A549 (cell line): ENCODE measurements around the gene CCDC63. TPM values are rescaled to one million over a fixed set of nuclear protein-coding genes. Genes with fewer than 3 reads are reported as not detected.

Experiments used
- ATAC-seq, 2 experiments: fragments of 200-7000 bp in 1 of 2; fragments of >200 bp in 1 of 2; cut with Nextera tagmentation in 1 of 2; cut with Tn5 transposase in 1 of 2; 3 replicates each; pipeline versions ENCODE4 v1.8.0 to v1.9.1; 2018 to 2020; ENCODE audit warnings: mild to moderate bottlenecking in 1 of 2, moderate library complexity in 1 of 2
- CTCF ChIA-PET: fragments of 300-600 bp; sonication (Branson Sonifier 250); formaldehyde crosslinking; extraction: SDS; loops from one replicate; lab custom pipeline; 2021; ENCODE audit warnings: antibody characterized with exemption, inconsistent platforms; lab: Yijun Ruan, JAX
- POLR2A ChIA-PET: fragments of 350-600 bp; formaldehyde crosslinking; extraction: SDS; loops from one replicate; lab custom pipeline; 2021; ENCODE audit warnings: antibody characterized with exemption, inconsistent platforms; lab: Yijun Ruan, JAX
- DNase-seq, 2 experiments: peaks; one replicate each; pipeline versions ENCODE4 v3.0.0 to v3.0.0-alpha.2; 2011 to 2016; ENCODE audit warnings: low read depth in 1 of 2, low spot score in 1 of 2
- FAIRE-seq: peaks from 2 replicates; lab custom pipeline; 2011; peaks lifted over from hg19 to GRCh38; lab: Jason Lieb, UNC
- H3K27ac ChIP-seq, 2 experiments: fragments of >200 bp; sonication (Bioruptor Twin); formaldehyde crosslinking; 3 replicates each; pipeline ENCODE4 v1.5.1; 2016 to 2017
- H3K4me1 ChIP-seq: fragments of >200 bp; sonication (Bioruptor Twin); formaldehyde crosslinking; 3 replicates; pipeline ENCODE4 v1.6.1; 2016
- H3K4me2 ChIP-seq: fragments of >200 bp; sonication (Bioruptor Twin); formaldehyde crosslinking; 3 replicates; pipeline ENCODE4 v1.6.1; 2016
- H3K4me3 ChIP-seq: fragments of >200 bp; sonication (Bioruptor Twin); formaldehyde crosslinking; 3 replicates; pipeline ENCODE4 v1.5.1; 2016
- H3K9me3 ChIP-seq: fragments of >200 bp; sonication (Bioruptor Twin); formaldehyde crosslinking; 3 replicates; pipeline ENCODE4 v1.6.1; 2016
- CBX2 ChIP-seq: fragments of 200-600 bp; sonication (generic); IDR thresholded peaks from 2 replicates; pipeline ENCODE4 v1.6.1; 2016; ENCODE audit warnings: low read depth, mild to moderate bottlenecking, borderline replicate concordance
- CEBPB ChIP-seq, 2 experiments: fragments of >200 bp in 1 of 2; sonication (Bioruptor Twin) in 1 of 2; formaldehyde crosslinking in 1 of 2; IDR thresholded peaks; 2 replicates each; pipeline ENCODE4 v1.6.1; 2012 to 2016
- CHD2 ChIP-seq: fragments of 150-350 bp; IDR thresholded peaks from 2 replicates; pipeline ENCODE4 v1.6.1; 2014; ENCODE audit warnings: low read length; ENCODE audit not compliant: partially characterized antibody
- EP300 ChIP-seq, 2 experiments: fragments of >200 bp; sonication (Bioruptor Twin); formaldehyde crosslinking; IDR thresholded peaks; 2 replicates in 1 of 2; 3 replicates in 1 of 2; pipeline ENCODE4 v1.6.1; 2016 to 2017
- ESRRA ChIP-seq: fragments of 150-350 bp; IDR thresholded peaks from 2 replicates; pipeline ENCODE4 v1.6.1; 2014; ENCODE audit warnings: mild to moderate bottlenecking, low read length, borderline replicate concordance
- FOSB ChIP-seq: fragments of 250-450 bp; sonication (Bioruptor Pico); IDR thresholded peaks from 2 replicates; pipeline ENCODE4 v1.5.0; 2020; ENCODE audit warnings: mild to moderate bottlenecking, moderate library complexity
- FOXS1 ChIP-seq: fragments of 250-450 bp; sonication (Bioruptor Pico); IDR thresholded peaks from 2 replicates; pipeline ENCODE4 v1.5.0; 2020; ENCODE audit warnings: mild to moderate bottlenecking, moderate library complexity
- HOXA7 ChIP-seq: fragments of 250-450 bp; sonication (Bioruptor Pico); IDR thresholded peaks from 2 replicates; pipeline ENCODE4 v1.5.0; 2020; ENCODE audit warnings: mild to moderate bottlenecking, moderate library complexity
- HOXB13 ChIP-seq: fragments of 250-450 bp; sonication (Bioruptor Pico); IDR thresholded peaks from 2 replicates; pipeline ENCODE4 v1.5.0; 2020; ENCODE audit warnings: low read depth, mild to moderate bottlenecking, moderate library complexity
- HOXB5 ChIP-seq: fragments of 250-450 bp; sonication (Bioruptor Pico); IDR thresholded peaks from 2 replicates; pipeline ENCODE4 v1.5.0; 2020; ENCODE audit warnings: mild to moderate bottlenecking, moderate library complexity
- KDM5A ChIP-seq: fragments of 200-600 bp; sonication (generic); IDR thresholded peaks from 2 replicates; pipeline ENCODE4 v1.6.1; 2016; ENCODE audit warnings: antibody characterized with exemption, mild to moderate bottlenecking
- NFE2L2 ChIP-seq: fragments of 150-350 bp; conservative IDR thresholded peaks from 2 replicates; pipeline ENCODE4 v1.6.1; 2014; ENCODE audit warnings: low read length
- PHF8 ChIP-seq: fragments of 200-600 bp; sonication (generic); IDR thresholded peaks from 2 replicates; pipeline ENCODE4 v1.6.1; 2016; ENCODE audit warnings: low read depth, mild to moderate bottlenecking, antibody characterized with exemption, moderate library complexity, borderline replicate concordance
- RARB ChIP-seq: fragments of 250-450 bp; sonication (Bioruptor Pico); IDR thresholded peaks from 2 replicates; pipeline ENCODE4 v1.8.0; 2021; ENCODE audit warnings: mild to moderate bottlenecking, moderate library complexity
- REST ChIP-seq: fragments of 200-600 bp; sonication (generic); IDR thresholded peaks from 2 replicates; pipeline ENCODE4 v1.6.1; 2016; ENCODE audit warnings: antibody characterized with exemption, mild to moderate bottlenecking, moderate library complexity
- SREBF2 ChIP-seq: fragments of 450-650 bp; IDR thresholded peaks from 2 replicates; pipeline ENCODE4 v1.6.1; 2014; ENCODE audit warnings: mild to moderate bottlenecking, moderate library complexity
- TP53 ChIP-seq: fragments of 250-450 bp; sonication (Bioruptor Pico); IDR thresholded peaks from 2 replicates; pipeline ENCODE4 v1.5.0; 2021; ENCODE audit warnings: mild to moderate bottlenecking, moderate library complexity
- ZC3H11A ChIP-seq: fragments of 450-650 bp; IDR thresholded peaks from 2 replicates; pipeline ENCODE4 v1.6.1; 2014; ENCODE audit warnings: antibody characterized with exemption, mild to moderate bottlenecking
- ZFP36 ChIP-seq: fragments of 450-650 bp; IDR thresholded peaks from 2 replicates; pipeline ENCODE4 v1.6.1; 2014; ENCODE audit warnings: borderline replicate concordance; ENCODE audit not compliant: partially characterized antibody
- ZSCAN20 ChIP-seq: fragments of 250-450 bp; sonication (Bioruptor Pico); IDR thresholded peaks from 2 replicates; pipeline ENCODE4 v1.8.0; 2022; ENCODE audit warnings: mild to moderate bottlenecking, moderate library complexity
- WGBS: methylation state at CpG from one replicate; pipeline ENCODE4 v1.1.6; 2017; ENCODE audit errors: missing lambda C conversion rate; 5-methylcytosine and 5-hydroxymethylcytosine counted together
- polyA plus RNA-seq, 4 experiments: library from polyadenylated mRNA; depleted of rRNA in 3 of 4; stranded (reverse); fragments of >200 nt; fragmentation: RNase III in 1 of 4; extraction: RNeasy Plus Mini Kit Qiagen cat#74134 plus additional on column Dnase treatment in 1 of 4; gene quantifications; 2 replicates in 3 of 4; 3 replicates in 1 of 4; pipeline ENCODE4 v1.2.3, GENCODE V29; 2011 to 2017
- TF ChIP-seq, protein P1 (sequence below): fragments of 250-450 bp; sonication (Bioruptor Pico); IDR thresholded peaks from 2 replicates; pipeline ENCODE4 v1.5.0; 2020; ENCODE audit warnings: low read depth, mild to moderate bottlenecking, moderate library complexity
- TF ChIP-seq, protein P2 (sequence below): fragments of 150-350 bp; IDR thresholded peaks from 2 replicates; pipeline ENCODE4 v1.6.1; 2014; ENCODE audit warnings: low read depth, mild to moderate bottlenecking, low read length
- TF ChIP-seq, protein P3 (sequence below): fragments of >200 bp; sonication (Bioruptor Twin); formaldehyde crosslinking; IDR thresholded peaks from 2 replicates; pipeline ENCODE4 v1.6.1; 2016
- TF ChIP-seq, protein P4 (sequence below): fragments of >200 bp; sonication (Bioruptor Twin); formaldehyde crosslinking; IDR thresholded peaks from 3 replicates; pipeline ENCODE4 v1.5.1; 2016

The CCDC63 gene
- polyA plus RNA-seq, 2 of the 4 experiments (the other 2 are of a cell fraction): 0.04 TPM; not detected in 1

DNA sequence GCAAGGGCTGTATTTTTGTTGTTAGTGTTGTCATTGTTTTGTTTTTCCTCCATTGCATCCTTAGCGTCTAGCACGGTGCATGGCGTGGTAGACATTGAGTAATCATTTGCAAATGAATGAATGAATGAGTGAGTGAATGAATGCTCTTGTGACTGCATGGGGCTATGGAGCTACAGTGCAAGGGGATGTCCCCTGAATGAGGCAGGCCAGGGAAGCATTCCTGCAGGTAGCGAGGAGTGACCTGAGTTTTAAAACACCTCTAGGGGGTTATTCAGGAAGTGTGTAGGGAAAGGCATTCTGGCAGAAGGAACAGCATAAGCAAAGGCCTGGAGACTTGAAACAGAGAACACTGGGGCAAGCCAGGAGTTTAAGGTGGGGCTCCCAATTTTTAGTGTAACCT, 56.7 kb downstream of the CCDC63 start:
- no peak for ATAC-seq
- no peak overlapping the region for H3K27ac ChIP-seq
- no peak for DNase-seq
- H3K4me3 ChIP-seq: no peak overlapping the region
- peaks cover 9% of the 10 kb centered on the region; the same call in 2 of the 3 replicates for H3K4me1 ChIP-seq
- WGBS: 76% methylated on average over 4 of the region's 4 CpGs
- ChIA-PET POLR2A (no interaction called here), CTCF (interaction anchor here (2.5 kb wide), 1 partner anchor 16 kb away, joined by 8 read pairs; no protein-coding TSS in a partner anchor)
- H3K9me3 ChIP-seq: no peaks in the 10 kb centered on the region
- no peak for FAIRE-seq
- H3K4me2 ChIP-seq: no peak overlapping the region
- TF ChIP-seq, protein P1, sequence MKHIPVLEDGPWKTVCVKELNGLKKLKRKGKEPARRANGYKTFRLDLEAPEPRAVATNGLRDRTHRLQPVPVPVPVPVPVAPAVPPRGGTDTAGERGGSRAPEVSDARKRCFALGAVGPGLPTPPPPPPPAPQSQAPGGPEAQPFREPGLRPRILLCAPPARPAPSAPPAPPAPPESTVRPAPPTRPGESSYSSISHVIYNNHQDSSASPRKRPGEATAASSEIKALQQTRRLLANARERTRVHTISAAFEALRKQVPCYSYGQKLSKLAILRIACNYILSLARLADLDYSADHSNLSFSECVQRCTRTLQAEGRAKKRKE (CRISPR knock-in tag): no peak
- TF ChIP-seq FOXS1 (CRISPR knock-in tag) (no peak), HOXB5 (no peak), EP300 (IDR thresholded peaks at IDR 0.05) (no peak), PHF8 (no peak), CHD2 (no peak), RARB (CRISPR knock-in tag) (no peak), KDM5A (no peak), TP53 (no peak), ZC3H11A (no peak), FOSB (CRISPR knock-in tag) (no peak), REST (no peak), CEBPB (IDR thresholded peaks at IDR 0.05) (no peak), NFE2L2 (no peak), HOXB13 (no peak), CBX2 (no peak), ZFP36 (no peak), HOXA7 (CRISPR knock-in tag) (no peak)
- TF ChIP-seq, protein P2, sequence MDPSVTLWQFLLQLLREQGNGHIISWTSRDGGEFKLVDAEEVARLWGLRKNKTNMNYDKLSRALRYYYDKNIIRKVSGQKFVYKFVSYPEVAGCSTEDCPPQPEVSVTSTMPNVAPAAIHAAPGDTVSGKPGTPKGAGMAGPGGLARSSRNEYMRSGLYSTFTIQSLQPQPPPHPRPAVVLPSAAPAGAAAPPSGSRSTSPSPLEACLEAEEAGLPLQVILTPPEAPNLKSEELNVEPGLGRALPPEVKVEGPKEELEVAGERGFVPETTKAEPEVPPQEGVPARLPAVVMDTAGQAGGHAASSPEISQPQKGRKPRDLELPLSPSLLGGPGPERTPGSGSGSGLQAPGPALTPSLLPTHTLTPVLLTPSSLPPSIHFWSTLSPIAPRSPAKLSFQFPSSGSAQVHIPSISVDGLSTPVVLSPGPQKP: no peak

DNA sequence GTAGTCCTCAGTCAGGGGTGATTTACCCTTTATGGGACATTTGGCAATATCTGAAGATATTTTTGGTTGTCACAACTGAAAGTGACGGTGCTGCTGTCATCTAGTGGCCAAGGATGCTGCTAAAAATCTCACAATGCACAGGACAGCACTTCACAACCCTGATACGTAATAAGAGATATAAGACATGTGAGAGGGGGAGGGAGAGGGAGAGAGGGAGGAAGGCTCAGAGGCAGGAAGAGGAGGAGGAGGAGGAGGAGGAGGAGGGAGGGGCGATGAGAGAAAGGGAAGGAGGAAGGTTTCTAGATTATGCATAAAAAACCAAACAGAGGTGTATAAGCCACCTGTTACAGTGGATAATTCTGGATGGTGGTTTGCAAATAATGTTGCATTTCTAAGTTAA, 59.3 kb downstream of the CCDC63 start:
- Histone ChIP-seq H3K4me1 (peaks cover 9% of the 10 kb centered on the region; the same call in 2 of the 3 replicates), H3K4me2 (no peak overlapping the region), H3K9me3 (no peaks in the 10 kb centered on the region), H3K27ac (no peak overlapping the region), H3K4me3 (no peak overlapping the region)
- TF ChIP-seq ESRRA (no peak), ZSCAN20 (no peak), RARB (CRISPR knock-in tag) (no peak), SREBF2 (no peak), TP53 (no peak), PHF8 (no peak), REST (no peak)
- TF ChIP-seq, protein P3, sequence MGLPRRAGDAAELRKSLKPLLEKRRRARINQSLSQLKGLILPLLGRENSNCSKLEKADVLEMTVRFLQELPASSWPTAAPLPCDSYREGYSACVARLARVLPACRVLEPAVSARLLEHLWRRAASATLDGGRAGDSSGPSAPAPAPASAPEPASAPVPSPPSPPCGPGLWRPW: no peak
- TF ChIP-seq, protein P4, sequence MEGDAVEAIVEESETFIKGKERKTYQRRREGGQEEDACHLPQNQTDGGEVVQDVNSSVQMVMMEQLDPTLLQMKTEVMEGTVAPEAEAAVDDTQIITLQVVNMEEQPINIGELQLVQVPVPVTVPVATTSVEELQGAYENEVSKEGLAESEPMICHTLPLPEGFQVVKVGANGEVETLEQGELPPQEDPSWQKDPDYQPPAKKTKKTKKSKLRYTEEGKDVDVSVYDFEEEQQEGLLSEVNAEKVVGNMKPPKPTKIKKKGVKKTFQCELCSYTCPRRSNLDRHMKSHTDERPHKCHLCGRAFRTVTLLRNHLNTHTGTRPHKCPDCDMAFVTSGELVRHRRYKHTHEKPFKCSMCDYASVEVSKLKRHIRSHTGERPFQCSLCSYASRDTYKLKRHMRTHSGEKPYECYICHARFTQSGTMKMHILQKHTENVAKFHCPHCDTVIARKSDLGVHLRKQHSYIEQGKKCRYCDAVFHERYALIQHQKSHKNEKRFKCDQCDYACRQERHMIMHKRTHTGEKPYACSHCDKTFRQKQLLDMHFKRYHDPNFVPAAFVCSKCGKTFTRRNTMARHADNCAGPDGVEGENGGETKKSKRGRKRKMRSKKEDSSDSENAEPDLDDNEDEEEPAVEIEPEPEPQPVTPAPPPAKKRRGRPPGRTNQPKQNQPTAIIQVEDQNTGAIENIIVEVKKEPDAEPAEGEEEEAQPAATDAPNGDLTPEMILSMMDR: no peak
- DNase-seq (no peak), FAIRE-seq (no peak), ATAC-seq (no peak)
- WGBS: 32% methylated on average over 3 of the region's 3 CpGs
- ChIA-PET POLR2A (no interaction called here), CTCF (interaction anchor here (0.6 to 1.4 kb wide), 5 partner anchors 12 to 392 kb away, joined by 3 to 4 read pairs (median 3); partner anchors contain the start of gene MYL2)
